SK-N-SH treated with all-trans-retinoic acid at 6 μM for 48 hours (cell line): ENCODE data around the gene NAPB.

Experiments
- BACH2 ChIP-seq: fragments of 250-450 bp; sonication (Bioruptor Pico); IDR thresholded peaks from 2 replicates; pipeline ENCODE4 v1.9.0; 2021; ENCODE audit warnings: mild to moderate bottlenecking, borderline replicate concordance
- CREB5 ChIP-seq: fragments of 250-450 bp; sonication (Bioruptor Pico); IDR thresholded peaks from 2 replicates; pipeline ENCODE4 v1.5.1; 2020; ENCODE audit warnings: low read depth, mild to moderate bottlenecking, moderate library complexity
- GLIS3 ChIP-seq: fragments of 250-450 bp; sonication (Bioruptor Pico); IDR thresholded peaks from 2 replicates; pipeline ENCODE4 v1.5.0; 2020; ENCODE audit warnings: mild to moderate bottlenecking, moderate library complexity
- ISL1 ChIP-seq: fragments of 250-450 bp; sonication (Bioruptor Pico); IDR thresholded peaks from 2 replicates; pipeline ENCODE4 v2.1.2; 2022; ENCODE audit warnings: mild to moderate bottlenecking, moderate library complexity
- PATZ1 ChIP-seq: fragments of 250-450 bp; sonication (Bioruptor Pico); IDR thresholded peaks from 2 replicates; pipeline ENCODE4 v1.8.0; 2020; ENCODE audit warnings: mild to moderate bottlenecking, moderate library complexity, borderline replicate concordance
- PPARA ChIP-seq: fragments of 250-450 bp; sonication (Bioruptor Pico); IDR thresholded peaks from 2 replicates; pipeline ENCODE4 v1.5.0; 2020; ENCODE audit warnings: mild to moderate bottlenecking, borderline replicate concordance
- RARB ChIP-seq: fragments of 250-450 bp; sonication (Bioruptor Pico); IDR thresholded peaks from 2 replicates; pipeline ENCODE4 v1.8.0; 2021; ENCODE audit warnings: mild to moderate bottlenecking, moderate library complexity
- TSHZ2 ChIP-seq: fragments of 250-450 bp; sonication (Bioruptor Pico); IDR thresholded peaks from 2 replicates; pipeline ENCODE4 v1.5.0; 2020; ENCODE audit warnings: mild to moderate bottlenecking, moderate library complexity

GRCh38 chr20:23446505-23446904 lies 25.2 kb upstream of the NAPB start:
- TF ChIP-seq RARB (CRISPR knock-in tag) (no peak), CREB5 (no peak), PPARA (CRISPR knock-in tag) (no peak), ISL1 (no peak), BACH2 (CRISPR knock-in tag) (no peak), PATZ1 (no peak), GLIS3 (CRISPR knock-in tag) (no peak), TSHZ2 (CRISPR knock-in tag) (no peak)
